Heart left ventricle (tissue), 16 donors: ENCODE measurements around the gene ZNF333. TPM values are rescaled to one million over a fixed set of nuclear protein-coding genes. Genes with fewer than 3 reads are reported as not detected.
"Not testable (repeated sequence)": the region's sequence is repeated elsewhere in the genome, so short reads cannot be mapped to it uniquely, and the experiment has no call there.

Experiments used
- ATAC-seq, 4 donors: fragments of 200-7000 bp; cut with Tn5 transposase; one replicate each; pipeline ENCODE4 v1.9.1; 2020 to 2022; ENCODE audit warnings: moderate library complexity in 4 of 4, mild to moderate bottlenecking in 3 of 4, moderate number of reproducible peaks in 1 of 4
- DNase-seq, 5 donors: peaks; one replicate each; pipeline ENCODE4 v3.0.0-alpha.2; 2020
- H3K27ac ChIP-seq, 12 donors: fragments of 200-600 bp; sonication (generic) in 4 of 12; one replicate each; pipeline versions ENCODE4 v1.5.0 to v1.8.0; 2016 to 2022; ENCODE audit warnings: mild to moderate bottlenecking in 2 of 12
- H3K27me3 ChIP-seq, 9 donors: fragments of 200-600 bp; sonication (generic) in 2 of 9; one replicate each; pipeline versions ENCODE4 v1.5.1 to v1.8.0; 2016 to 2022; ENCODE audit warnings: mild to moderate bottlenecking in 3 of 9
- H3K36me3 ChIP-seq, 9 donors: fragments of 200-600 bp; sonication (generic) in 2 of 9; one replicate each; pipeline versions ENCODE4 v1.5.0 to v1.8.0; 2018 to 2022; ENCODE audit warnings: mild to moderate bottlenecking in 2 of 9
- H3K4me1 ChIP-seq, 12 donors: fragments of 200-600 bp; sonication (generic) in 4 of 12; one replicate each; pipeline versions ENCODE4 v1.5.0 to v1.8.0; 2016 to 2022; ENCODE audit warnings: mild to moderate bottlenecking in 3 of 12
- H3K4me3 ChIP-seq, 12 donors: fragments of 200-600 bp; sonication (generic) in 4 of 12; one replicate each; pipeline versions ENCODE4 v1.5.0 to v1.8.0; 2017 to 2022; ENCODE audit warnings: mild to moderate bottlenecking in 9 of 12, moderate library complexity in 4 of 12
- H3K9me3 ChIP-seq, 12 donors: fragments of 200-600 bp; sonication (generic) in 4 of 12; one replicate each; pipeline versions ENCODE4 v1.5.0 to v1.8.0; 2016 to 2022; ENCODE audit warnings: mild to moderate bottlenecking in 1 of 12
- CTCF ChIP-seq, 12 donors: fragments of 200-600 bp; sonication (generic) in 4 of 12; IDR thresholded peaks; one replicate each; pipeline versions ENCODE4 v1.5.0 to v1.8.0; 2018 to 2022; ENCODE audit warnings: antibody characterized with exemption in 12 of 12, mild to moderate bottlenecking in 5 of 12
- POLR2A ChIP-seq, 2 donors: fragments of 450-650 bp; IDR thresholded peaks; one replicate each; pipeline ENCODE4 v1.6.1; 2017; ENCODE audit warnings: antibody characterized with exemption in 2 of 2, mild to moderate bottlenecking in 2 of 2, moderate library complexity in 2 of 2
- WGBS, 4 donors: extraction: QIAGEN DNeasy Blood & Tissue Kit in 2 of 4; methylation state at CpG; one replicate each; pipeline versions ENCODE4 v1.1.5 to v1.1.7; 2013 to 2018; 5-methylcytosine and 5-hydroxymethylcytosine counted together
- intact Hi-C, 10 donors: fragments of 100-400 bp; cut with DNase I; formaldehyde crosslinking; loops; one replicate each; pipeline versions ENCODE4 v1.11.1 to v1.14.2; 2022
- polyA plus RNA-seq, 2 donors: library from polyadenylated mRNA; stranded (reverse); fragments of 200-250 nt; gene quantifications; one replicate each; pipeline ENCODE4 v1.2.3, GENCODE V29; 2013
- total RNA-seq, 9 donors: library from RNA; depleted of rRNA in 2 of 9; stranded (reverse); fragments of >200 nt in 2 of 9; fragmentation: NEBNext Ultra II Directional in 3 of 9; extraction: Animal tissue kit (Norgen Biotek cat#: 25700) in 3 of 9; gene quantifications; one replicate each; pipeline versions ENCODE4 v1.1.0 to v1.2.4, GENCODE V29; 2016 to 2023
- donor health status: ischemic (EF 13 %, LVEDD 7.1; RV severe dilation, severe dysfunction).
- donor health status: healthy with polysubstance abuse.
- donor health status: DM: no; HTN: yes; CAD: no.
- donor health status: DM: no; HTN: no; CAD: no.
- donor health status: ischemic (EF 25% LVEDD 6.9; RV normal size, moderate dysfunction).
- donor health status: ischemic (EF 25% LVEDD 5.7; RV mildly dilated, moderate dysfunction).
- donor health status: healthy.
- donor health status: DM: yes; HTN: yes; CAD: no.
- donor health status: ischemic (EF 35%, LVEDD 5.7; RV mildly dilated, moderate dysfunction).
- donor health status: nonischemic (EF 11% LVEDD 7.7; RV severe dilation, severe dysfunction).
- donor health status: DM: yes; HTN: yes; CAD: no.
- donor health status: PGD.
- donor health status: ischemic (EF 29% LVEDD 5.4; RV normal size, mild dysfunction).
- donor health status: nonischemic (EF 23%, LVEDD 6.1; RV moderate dilation, normal function).

Gene ZNF333
- total and polyA plus RNA-seq, 11 donors, result 5.0 to 12.1 (median 8.6) TPM

GRCh38 chr19:14763497-14764145 lies 73.8 kb downstream of the ZNF333 start:
- intact Hi-C loops, result no loop called here
- peaks cover 0 to 14% (median 0%) of the 10 kb centered on the region in 9 donors for H3K36me3 ChIP-seq
- H3K4me3 ChIP-seq, result no peak overlapping the region
- H3K9me3 ChIP-seq, result peaks cover 0 to 6% (median 0%) of the 10 kb centered on the region in 12 donors
- H3K4me1 ChIP-seq, result no peaks in the 10 kb centered on the region
- TF ChIP-seq CTCF (IDR thresholded peaks at IDR 0.05) (no peak), POLR2A (IDR thresholded peaks at IDR 0.05) (no peak)
- WGBS, 4 donors, result 72 to 75% (median 73%) methylated on average over 4 of the region's 4 CpGs
- DNase-seq, result no peak
- peaks cover 0 to 10% (median 0%) of the 10 kb centered on the region in 9 donors for H3K27me3 ChIP-seq
- no peak overlapping the region for H3K27ac ChIP-seq
- no peak for ATAC-seq

GRCh38 chr19:14764401-14764800 lies 74.6 kb downstream of the ZNF333 start:
- Histone ChIP-seq H3K36me3 (peaks cover 0 to 18% (median 0%) of the 10 kb centered on the region in 9 donors), H3K9me3 (peaks cover 0 to 6% (median 0%) of the 10 kb centered on the region in 12 donors), H3K4me1 (no peaks in the 10 kb centered on the region), H3K27ac (no peak overlapping the region), H3K27me3 (peaks cover 0 to 10% (median 0%) of the 10 kb centered on the region in 9 donors), H3K4me3 (no peak overlapping the region)
- no peak for DNase-seq
- ATAC-seq, result no peak
- no peak for TF ChIP-seq CTCF (IDR thresholded peaks at IDR 0.05)
- no peak for TF ChIP-seq POLR2A (IDR thresholded peaks at IDR 0.05)
- 87 to 96% (median 89%) methylated on average over 4 to 9 of the region's 9 CpGs for WGBS, 4 donors
- intact Hi-C loops, result no loop called here

- ATAC-seq, H3K4me3 ChIP-seq, H3K9me3 ChIP-seq, DNase-seq, H3K27ac ChIP-seq, H3K4me1 ChIP-seq: not testable (repeated sequence)
- intact Hi-C loops, result loop anchor here in 1 of 10 donors (5.0 kb wide), 1 partner anchor 368 kb away; no protein-coding TSS in a partner anchor
- peaks cover 0 to 10% (median 0%) of the 10 kb centered on the region in 9 donors for H3K27me3 ChIP-seq
- WGBS, 4 donors, result 85 to 96% (median 90%) methylated on average over 6 to 15 of the region's 18 CpGs
- H3K36me3 ChIP-seq, result peaks cover 0 to 18% (median 0%) of the 10 kb centered on the region in 9 donors
These were observed 75.6 kb downstream of the ZNF333 start for GRCh38 chr19:14765403-14765802.

GRCh38 chr19:14765841-14766240 lies 76.0 kb downstream of the ZNF333 start:
- intact Hi-C loops, result loop anchor here in 1 of 10 donors (5.0 kb wide), 1 partner anchor 369 kb away; no protein-coding TSS in a partner anchor
- H3K27ac ChIP-seq, H3K4me1 ChIP-seq, DNase-seq, H3K4me3 ChIP-seq, H3K9me3 ChIP-seq, ATAC-seq: not testable (repeated sequence)
- Histone ChIP-seq H3K36me3 (peaks cover 0 to 20% (median 0%) of the 10 kb centered on the region in 9 donors), H3K27me3 (peaks cover 0 to 10% (median 0%) of the 10 kb centered on the region in 9 donors)
- WGBS, 4 donors, result 80 to 86% (median 81%) methylated on average over 14 to 15 of the region's 15 CpGs

- Histone ChIP-seq H3K4me3 (no peak overlapping the region), H3K9me3 (peaks cover 0 to 6% (median 0%) of the 10 kb centered on the region in 12 donors), H3K36me3 (peaks cover 0 to 37% (median 0%) of the 10 kb centered on the region in 9 donors), H3K4me1 (no peaks in the 10 kb centered on the region), H3K27me3 (peaks cover 0 to 14% (median 0%) of the 10 kb centered on the region in 9 donors), H3K27ac (no peak overlapping the region)
- no peak for DNase-seq
- intact Hi-C loops, result loop anchor here in 1 of 10 donors (5.0 kb wide), 1 partner anchor 370 kb away; no protein-coding TSS in a partner anchor
- 69 to 90% (median 77%) methylated on average over 2 of the region's 2 CpGs for WGBS, 4 donors
- TF ChIP-seq CTCF (IDR thresholded peaks at IDR 0.05) (no peak), POLR2A (IDR thresholded peaks at IDR 0.05) (no peak)
- ATAC-seq, result no peak
These were observed 77.7 kb downstream of the ZNF333 start for GRCh38 chr19:14767466-14767971.
